Caco-2 (cell line): ENCODE results near the gene DCAF8. TPM values are rescaled to one million over a fixed set of nuclear protein-coding genes. Genes with fewer than 3 reads are reported as not detected.

Experiments used
- BruUV-seq: library from RNA; stranded (reverse); fragments of 400-500 nt; replicated peaks from 2 replicates; lab custom pipeline; 2021; lab: Mats Ljungman, UMichigan
- CTCF ChIA-PET: fragments of 300-600 bp; sonication (Branson Sonifier 250); formaldehyde crosslinking; loops from one replicate; lab custom pipeline; 2022; ENCODE audit warnings: antibody characterized with exemption; lab: Charles Lee
- POLR2A ChIA-PET: fragments of 300-600 bp; sonication (Branson Sonifier 250); formaldehyde crosslinking; loops from one replicate; lab custom pipeline; 2022; ENCODE audit warnings: antibody characterized with exemption; lab: Charles Lee
- DNase-seq, 2 experiments: peaks; one replicate each; pipeline versions ENCODE4 v3.0.0 to v3.0.0-alpha.2; 2020 to 2022
- H3K27me3 ChIP-seq: replicated peaks from 2 replicates; pipeline ENCODE4 v1.6.0; 2011; ENCODE audit warnings: low read length; ENCODE audit not compliant: control insufficient read depth, insufficient read depth
- H3K36me3 ChIP-seq: 2 replicates; pipeline ENCODE4 v1.5.1; 2011; ENCODE audit warnings: low read length; ENCODE audit not compliant: control insufficient read depth, insufficient read depth
- H3K4me1 ChIP-seq: fragments of 250-450 bp; sonication (Bioruptor Pico); 2 replicates; pipeline ENCODE4 v1.5.1; 2020; ENCODE audit warnings: mild to moderate bottlenecking
- H3K4me3 ChIP-seq: 2 replicates; pipeline ENCODE4 v1.5.1; 2011; ENCODE audit warnings: low read depth, mild to moderate bottlenecking, control low read depth, low read length
- H3K9me3 ChIP-seq: fragments of 250-450 bp; sonication (Bioruptor Pico); 2 replicates; pipeline ENCODE4 v1.5.1; 2020; ENCODE audit warnings: mild to moderate bottlenecking, moderate library complexity
- H3K27ac Mint-ChIP-seq: one replicate; pipeline ENCODE4 v1.8.0; 2022; ENCODE audit warnings: mixed read lengths; ENCODE audit not compliant: unreplicated experiment
- H3K27me3 Mint-ChIP-seq: one replicate; pipeline ENCODE4 v1.8.0; 2022; ENCODE audit warnings: mixed read lengths; ENCODE audit not compliant: insufficient read depth, unreplicated experiment
- H3K36me3 Mint-ChIP-seq: one replicate; pipeline ENCODE4 v1.8.0; 2022; ENCODE audit warnings: mild to moderate bottlenecking, mixed read lengths; ENCODE audit not compliant: insufficient read depth, unreplicated experiment
- H3K4me1 Mint-ChIP-seq: one replicate; pipeline ENCODE4 v1.8.0; 2022; ENCODE audit warnings: low read depth, mixed read lengths; ENCODE audit not compliant: unreplicated experiment
- H3K4me3 Mint-ChIP-seq: one replicate; pipeline ENCODE4 v1.8.0; 2022; ENCODE audit warnings: mild to moderate bottlenecking, moderate library complexity, mixed read lengths; ENCODE audit not compliant: unreplicated experiment
- H3K9me3 Mint-ChIP-seq: one replicate; pipeline ENCODE4 v1.8.0; 2022; ENCODE audit warnings: mixed read lengths; ENCODE audit not compliant: unreplicated experiment
- CTCF ChIP-seq, 2 experiments: fragments of 200-600 bp in 1 of 2; IDR thresholded peaks; 1 replicate in 1 of 2; 2 replicates in 1 of 2; pipeline versions ENCODE4 v1.5.1 to v1.8.0; 2011 to 2022; ENCODE audit warnings: antibody characterized with exemption in 1 of 2, control low read depth in 1 of 2, inconsistent platforms in 1 of 2, low read depth in 1 of 2, low read length in 1 of 2, mild to moderate bottlenecking in 1 of 2, moderate library complexity in 1 of 2; ENCODE audit not compliant: insufficient read depth in 1 of 2, severe bottlenecking in 1 of 2, unreplicated experiment in 1 of 2
- intact Hi-C: fragments of 100-400 bp; cut with micrococcal nuclease; formaldehyde crosslinking; loops from one replicate; pipeline ENCODE4 v1.10.0; 2022; ENCODE audit not compliant: unreplicated experiment
- total RNA-seq: library from RNA; stranded (reverse); gene quantifications from 2 replicates; pipeline ENCODE4 v1.2.3, GENCODE V29; 2022

Gene DCAF8
- total RNA-seq, 1 experiment from 2014 or later, result 112 TPM

DNA sequence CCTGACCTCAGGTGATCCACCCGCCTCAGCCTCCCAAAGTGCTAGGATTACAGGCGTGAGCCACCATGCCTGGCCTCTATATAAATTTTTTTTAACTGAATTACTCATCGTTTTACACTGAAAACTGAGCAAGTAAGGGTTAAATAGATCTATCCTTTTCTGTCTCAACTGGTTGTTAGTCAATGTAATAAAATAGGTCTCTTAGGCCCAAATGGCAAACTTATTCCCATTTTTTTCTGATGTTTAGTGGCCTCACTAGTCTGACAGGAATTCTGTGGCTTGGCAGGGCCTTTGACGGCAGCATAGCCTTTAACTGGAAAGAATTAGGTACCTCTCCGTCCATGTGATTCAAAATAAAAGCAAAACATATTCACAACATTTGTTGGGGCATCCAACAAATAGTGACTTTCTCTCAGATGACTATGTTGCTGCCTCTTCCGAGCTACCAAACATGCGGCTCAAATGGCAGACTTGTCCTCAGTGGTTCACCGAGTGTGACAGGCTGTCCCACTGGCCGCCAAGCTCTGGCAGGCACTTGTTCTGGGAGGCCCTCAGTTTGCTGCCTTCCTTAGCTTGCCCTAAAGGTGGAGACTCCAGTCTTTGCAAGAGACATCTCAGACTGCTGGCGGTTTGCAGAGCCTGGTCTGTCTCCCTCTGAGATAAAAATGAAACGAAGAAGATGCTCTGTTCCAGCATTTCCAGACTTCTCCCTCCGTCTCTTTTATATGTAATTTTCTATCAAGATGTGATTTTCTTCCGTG, 93.6 kb downstream of the DCAF8 start:
- no TSS peak for BruUV-seq
- H3K27me3 Mint-ChIP-seq, result peaks cover 2% of the 10 kb centered on the region
- no peak for DNase-seq
- no peak overlapping the region for H3K27ac Mint-ChIP-seq
- no peaks in the 10 kb centered on the region for H3K9me3 ChIP-seq
- H3K27me3 ChIP-seq, result no peaks in the 10 kb centered on the region
- no peak overlapping the region for H3K4me3 ChIP-seq
- intact Hi-C loops, result no loop called here
- POLR2A ChIA-PET, result no interaction called here
- H3K4me3 Mint-ChIP-seq, result no peak overlapping the region
- TF ChIP-seq CTCF (IDR thresholded peaks at IDR 0.05; ENCODE audit: insufficient read depth in 1 of 2, low read depth in 1 of 2, low read length in 1 of 2, severe bottlenecking in 1 of 2, unreplicated experiment in 1 of 2), result no peak
- CTCF ChIA-PET, result interaction anchor here (1.4 to 1.6 kb wide), 2 partner anchors 24 to 83 kb away, joined by 3 to 6 read pairs; no protein-coding TSS in a partner anchor
- H3K9me3 Mint-ChIP-seq, result no peaks in the 10 kb centered on the region
- H3K4me1 ChIP-seq, result no peaks in the 10 kb centered on the region
- no peaks in the 10 kb centered on the region for H3K4me1 Mint-ChIP-seq
- H3K36me3 Mint-ChIP-seq, result no peaks in the 10 kb centered on the region
- no peaks in the 10 kb centered on the region for H3K36me3 ChIP-seq

GRCh38 chr1:160168016-160168415, 94.3 kb downstream of the DCAF8 start:
- intact Hi-C loops, result no loop called here
- H3K4me3 ChIP-seq, result no peak overlapping the region
- Mint-ChIP-seq H3K4me3 (no peak overlapping the region), H3K9me3 (no peaks in the 10 kb centered on the region), H3K27ac (no peak overlapping the region), H3K36me3 (no peaks in the 10 kb centered on the region), H3K27me3 (peaks cover 2% of the 10 kb centered on the region), H3K4me1 (no peaks in the 10 kb centered on the region)
- TF ChIP-seq CTCF (IDR thresholded peaks at IDR 0.05; ENCODE audit: insufficient read depth in 1 of 2, low read depth in 1 of 2, low read length in 1 of 2, severe bottlenecking in 1 of 2, unreplicated experiment in 1 of 2), result no peak
- no peaks in the 10 kb centered on the region for H3K27me3 ChIP-seq
- ChIA-PET CTCF (interaction anchor here (1.0 kb wide), 1 partner anchor 40 kb away, joined by 3 read pairs; no protein-coding TSS in a partner anchor), POLR2A (interaction anchor here (0.7 kb wide), 1 partner anchor 84 kb away, joined by 6 read pairs; no protein-coding TSS in a partner anchor)
- no peak for DNase-seq
- no peaks in the 10 kb centered on the region for H3K36me3 ChIP-seq
- BruUV-seq, result no TSS peak
- no peaks in the 10 kb centered on the region for H3K9me3 ChIP-seq
- H3K4me1 ChIP-seq, result no peaks in the 10 kb centered on the region

- H3K27ac Mint-ChIP-seq, result no peak overlapping the region
- ChIA-PET CTCF (interaction anchor here (1.0 kb wide), 1 partner anchor 40 kb away, joined by 3 read pairs; no protein-coding TSS in a partner anchor), POLR2A (interaction anchor here (0.7 kb wide), 1 partner anchor 85 kb away, joined by 6 read pairs; no protein-coding TSS in a partner anchor)
- no peak for DNase-seq
- no TSS peak for BruUV-seq
- intact Hi-C loops, result no loop called here
- H3K4me1 Mint-ChIP-seq, result no peaks in the 10 kb centered on the region
- H3K4me1 ChIP-seq, result no peaks in the 10 kb centered on the region
- no peaks in the 10 kb centered on the region for H3K36me3 ChIP-seq
- no peak overlapping the region for H3K4me3 Mint-ChIP-seq
- H3K27me3 ChIP-seq, result no peaks in the 10 kb centered on the region
- H3K9me3 ChIP-seq, result no peaks in the 10 kb centered on the region
- TF ChIP-seq CTCF (IDR thresholded peaks at IDR 0.05; ENCODE audit: insufficient read depth in 1 of 2, low read depth in 1 of 2, low read length in 1 of 2, severe bottlenecking in 1 of 2, unreplicated experiment in 1 of 2), result no peak
- no peak overlapping the region for H3K4me3 ChIP-seq
- H3K9me3 Mint-ChIP-seq, result no peaks in the 10 kb centered on the region
- H3K36me3 Mint-ChIP-seq, result no peaks in the 10 kb centered on the region
- peaks cover 2% of the 10 kb centered on the region for H3K27me3 Mint-ChIP-seq
Measured at GRCh38 chr1:160167580-160167979, 94.8 kb downstream of the DCAF8 start.
